PFSK-1 (cell line): ENCODE results near the gene GSN.

Experiments used
- POLR2AphosphoS5 ChIP-seq: IDR thresholded peaks from 2 replicates; pipeline ENCODE4 v1.6.1; 2012; ENCODE audit warnings: low read depth, mild to moderate bottlenecking, control low read depth, low read length, moderate library complexity
- SIN3A ChIP-seq: IDR thresholded peaks from 2 replicates; pipeline ENCODE4 v1.6.1; 2012; ENCODE audit warnings: mild to moderate bottlenecking, low read length, moderate library complexity, borderline replicate concordance; ENCODE audit not compliant: insufficient read depth
- TAF1 ChIP-seq: IDR thresholded peaks from 2 replicates; pipeline ENCODE4 v1.6.1; 2012; ENCODE audit warnings: low read length, control low read depth, borderline replicate concordance; ENCODE audit not compliant: insufficient read depth
- TF ChIP-seq, protein P1 (sequence below), 2 experiments: IDR thresholded peaks; 2 replicates each; pipeline versions ENCODE4 v1.6.1 to v1.8.0; 2011 to 2012; ENCODE audit warnings: low read depth in 2 of 2, low read length in 2 of 2, control low read depth in 1 of 2, inconsistent platforms in 1 of 2, mild to moderate bottlenecking in 1 of 2, moderate library complexity in 1 of 2; ENCODE audit not compliant: insufficient read depth in 1 of 2

- no peak for TF ChIP-seq SIN3A
- no peak for TF ChIP-seq POLR2AphosphoS5
- no peak for TF ChIP-seq TAF1
- TF ChIP-seq, protein P1, sequence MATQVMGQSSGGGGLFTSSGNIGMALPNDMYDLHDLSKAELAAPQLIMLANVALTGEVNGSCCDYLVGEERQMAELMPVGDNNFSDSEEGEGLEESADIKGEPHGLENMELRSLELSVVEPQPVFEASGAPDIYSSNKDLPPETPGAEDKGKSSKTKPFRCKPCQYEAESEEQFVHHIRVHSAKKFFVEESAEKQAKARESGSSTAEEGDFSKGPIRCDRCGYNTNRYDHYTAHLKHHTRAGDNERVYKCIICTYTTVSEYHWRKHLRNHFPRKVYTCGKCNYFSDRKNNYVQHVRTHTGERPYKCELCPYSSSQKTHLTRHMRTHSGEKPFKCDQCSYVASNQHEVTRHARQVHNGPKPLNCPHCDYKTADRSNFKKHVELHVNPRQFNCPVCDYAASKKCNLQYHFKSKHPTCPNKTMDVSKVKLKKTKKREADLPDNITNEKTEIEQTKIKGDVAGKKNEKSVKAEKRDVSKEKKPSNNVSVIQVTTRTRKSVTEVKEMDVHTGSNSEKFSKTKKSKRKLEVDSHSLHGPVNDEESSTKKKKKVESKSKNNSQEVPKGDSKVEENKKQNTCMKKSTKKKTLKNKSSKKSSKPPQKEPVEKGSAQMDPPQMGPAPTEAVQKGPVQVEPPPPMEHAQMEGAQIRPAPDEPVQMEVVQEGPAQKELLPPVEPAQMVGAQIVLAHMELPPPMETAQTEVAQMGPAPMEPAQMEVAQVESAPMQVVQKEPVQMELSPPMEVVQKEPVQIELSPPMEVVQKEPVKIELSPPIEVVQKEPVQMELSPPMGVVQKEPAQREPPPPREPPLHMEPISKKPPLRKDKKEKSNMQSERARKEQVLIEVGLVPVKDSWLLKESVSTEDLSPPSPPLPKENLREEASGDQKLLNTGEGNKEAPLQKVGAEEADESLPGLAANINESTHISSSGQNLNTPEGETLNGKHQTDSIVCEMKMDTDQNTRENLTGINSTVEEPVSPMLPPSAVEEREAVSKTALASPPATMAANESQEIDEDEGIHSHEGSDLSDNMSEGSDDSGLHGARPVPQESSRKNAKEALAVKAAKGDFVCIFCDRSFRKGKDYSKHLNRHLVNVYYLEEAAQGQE (IDR thresholded peaks at IDR 0.05; ENCODE audit: insufficient read depth in 1 of 2, low read depth in 2 of 2, low read length in 2 of 2), result no peak
Measured at GRCh38 chr9:121277026-121277425, 9.1 kb downstream of the GSN start.
